ENCODE data around the gene RGS6. TPM values are rescaled to one million over a fixed set of nuclear protein-coding genes. Genes with fewer than 3 reads are reported as not detected.
A peak's percentile ranks its signal among the peaks of the same experiment; 100 is the strongest.

RGS6 gene
- total RNA-seq, 4 donors from 2014 or later, result 0.50 to 6.5 (median 4.7) TPM

DNA sequence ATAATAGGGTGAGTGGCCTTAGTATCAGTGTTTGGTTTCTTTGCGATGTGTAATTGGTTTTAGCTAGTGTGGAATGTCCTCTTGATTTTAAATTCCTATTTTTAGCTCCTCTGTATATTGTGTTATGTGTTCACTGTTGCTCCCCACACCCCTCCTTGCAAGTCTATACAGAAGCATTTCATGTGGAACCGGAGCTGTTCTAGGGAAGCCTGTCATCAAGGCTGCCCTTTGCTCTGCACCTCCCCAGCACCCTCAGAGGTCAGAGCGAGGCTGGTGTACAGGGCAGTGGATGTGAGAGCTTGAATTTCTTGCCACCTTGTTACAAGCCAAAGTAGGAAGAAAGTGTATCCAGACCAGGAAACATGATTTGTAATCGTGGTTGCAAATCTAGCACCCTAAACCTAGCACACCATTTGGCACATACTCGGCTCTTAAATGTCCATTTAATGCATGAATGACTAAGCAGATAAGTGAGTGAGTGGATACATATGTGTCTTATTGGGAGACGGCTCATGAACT is 376.8 kb downstream of the RGS6 start:
- peaks cover 0 to 12% (median 0%) of the 10 kb centered on the region in 3 donors for H3K9me3 ChIP-seq
- 27 to 29% methylated on average over 4 to 5 of the region's 6 CpGs for WGBS, 2 donors (ENCODE audit: low coverage in 1 of 2)
- no peak for ATAC-seq
- peaks cover 0 to 34% (median 4%) of the 10 kb centered on the region in 3 donors for H3K4me1 ChIP-seq
- no peaks in the 10 kb centered on the region for H3K27me3 ChIP-seq
- TF ChIP-seq POLR2AphosphoS5 (IDR thresholded peaks at IDR 0.05) (no peak), EP300 (IDR thresholded peaks at IDR 0.05) (no peak), POLR2A (IDR thresholded peaks at IDR 0.05) (no peak)
- TF ChIP-seq, protein P1, sequence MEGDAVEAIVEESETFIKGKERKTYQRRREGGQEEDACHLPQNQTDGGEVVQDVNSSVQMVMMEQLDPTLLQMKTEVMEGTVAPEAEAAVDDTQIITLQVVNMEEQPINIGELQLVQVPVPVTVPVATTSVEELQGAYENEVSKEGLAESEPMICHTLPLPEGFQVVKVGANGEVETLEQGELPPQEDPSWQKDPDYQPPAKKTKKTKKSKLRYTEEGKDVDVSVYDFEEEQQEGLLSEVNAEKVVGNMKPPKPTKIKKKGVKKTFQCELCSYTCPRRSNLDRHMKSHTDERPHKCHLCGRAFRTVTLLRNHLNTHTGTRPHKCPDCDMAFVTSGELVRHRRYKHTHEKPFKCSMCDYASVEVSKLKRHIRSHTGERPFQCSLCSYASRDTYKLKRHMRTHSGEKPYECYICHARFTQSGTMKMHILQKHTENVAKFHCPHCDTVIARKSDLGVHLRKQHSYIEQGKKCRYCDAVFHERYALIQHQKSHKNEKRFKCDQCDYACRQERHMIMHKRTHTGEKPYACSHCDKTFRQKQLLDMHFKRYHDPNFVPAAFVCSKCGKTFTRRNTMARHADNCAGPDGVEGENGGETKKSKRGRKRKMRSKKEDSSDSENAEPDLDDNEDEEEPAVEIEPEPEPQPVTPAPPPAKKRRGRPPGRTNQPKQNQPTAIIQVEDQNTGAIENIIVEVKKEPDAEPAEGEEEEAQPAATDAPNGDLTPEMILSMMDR (IDR thresholded peaks at IDR 0.05), result no peak
- no peak overlapping the region for H3K4me3 ChIP-seq
- H3K36me3 ChIP-seq, result no peaks in the 10 kb centered on the region
- H3K27ac ChIP-seq, result no peak overlapping the region

DNA sequence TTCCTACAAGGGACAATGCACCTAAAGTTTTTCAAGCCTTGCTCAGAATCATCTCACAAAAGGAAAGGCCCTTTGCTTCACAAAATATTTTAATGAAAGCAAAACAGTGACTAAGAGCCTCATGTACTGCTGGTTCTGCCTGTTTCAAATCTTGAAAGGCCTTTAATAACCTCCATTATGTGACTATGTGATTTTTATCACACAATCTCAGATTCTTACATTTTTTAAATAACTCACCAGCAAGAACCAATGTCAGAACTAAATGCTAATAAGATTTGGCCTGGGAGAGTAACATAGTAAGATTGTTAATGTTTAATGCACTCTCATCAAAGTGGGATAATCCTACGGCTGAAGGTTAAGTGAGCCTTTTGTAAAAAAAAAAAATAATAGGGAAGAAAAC is 378.9 kb downstream of the RGS6 start:
- Histone ChIP-seq H3K4me3 (no peak overlapping the region), H3K27ac (no peak overlapping the region), H3K27me3 (no peaks in the 10 kb centered on the region), H3K9me3 (peaks cover 0 to 5% (median 0%) of the 10 kb centered on the region in 3 donors), H3K4me1 (peaks cover 0 to 52% (median 4%) of the 10 kb centered on the region in 3 donors), H3K36me3 (no peaks in the 10 kb centered on the region)
- TF ChIP-seq POLR2AphosphoS5 (IDR thresholded peaks at IDR 0.05), result no peak
- TF ChIP-seq, protein P1 (IDR thresholded peaks at IDR 0.05), result no peak
- no peak for TF ChIP-seq POLR2A (IDR thresholded peaks at IDR 0.05)
- TF ChIP-seq EP300 (IDR thresholded peaks at IDR 0.05), result no peak
- no peak for ATAC-seq
- 67 to 100% methylated on average over 1 of the region's 1 CpG for WGBS, 2 donors (ENCODE audit: low coverage in 1 of 2)

DNA sequence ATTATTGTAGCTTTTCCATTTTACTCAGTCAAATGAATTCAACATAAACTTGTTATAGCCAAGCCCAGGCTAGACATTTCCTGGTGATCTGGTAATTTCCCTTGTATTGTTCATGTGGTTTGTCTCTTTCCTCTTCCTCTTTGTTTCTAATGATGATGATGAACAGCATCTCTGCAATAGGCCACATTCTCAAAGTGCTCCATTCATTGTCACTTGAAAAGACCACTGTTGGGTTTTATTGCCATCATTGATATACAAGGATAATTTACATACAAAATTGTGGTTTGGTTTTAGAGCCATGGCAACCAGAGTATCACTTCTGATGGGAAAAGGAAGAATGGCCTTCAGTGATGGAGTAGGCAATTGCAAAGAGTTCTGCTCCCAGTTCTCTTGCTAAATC is 379.3 kb downstream of the RGS6 start:
- Histone ChIP-seq H3K27ac (no peak overlapping the region), H3K4me1 (peaks cover 0 to 52% (median 4%) of the 10 kb centered on the region in 3 donors), H3K36me3 (no peaks in the 10 kb centered on the region), H3K4me3 (no peak overlapping the region), H3K27me3 (no peaks in the 10 kb centered on the region), H3K9me3 (peaks cover 0 to under 1% (median 0%) of the 10 kb centered on the region in 3 donors)
- TF ChIP-seq POLR2A (IDR thresholded peaks at IDR 0.05), result no peak
- no peak for TF ChIP-seq EP300 (IDR thresholded peaks at IDR 0.05)
- TF ChIP-seq, protein P1 (IDR thresholded peaks at IDR 0.05), result no peak
- no peak for TF ChIP-seq POLR2AphosphoS5 (IDR thresholded peaks at IDR 0.05)
- no peak for ATAC-seq

DNA sequence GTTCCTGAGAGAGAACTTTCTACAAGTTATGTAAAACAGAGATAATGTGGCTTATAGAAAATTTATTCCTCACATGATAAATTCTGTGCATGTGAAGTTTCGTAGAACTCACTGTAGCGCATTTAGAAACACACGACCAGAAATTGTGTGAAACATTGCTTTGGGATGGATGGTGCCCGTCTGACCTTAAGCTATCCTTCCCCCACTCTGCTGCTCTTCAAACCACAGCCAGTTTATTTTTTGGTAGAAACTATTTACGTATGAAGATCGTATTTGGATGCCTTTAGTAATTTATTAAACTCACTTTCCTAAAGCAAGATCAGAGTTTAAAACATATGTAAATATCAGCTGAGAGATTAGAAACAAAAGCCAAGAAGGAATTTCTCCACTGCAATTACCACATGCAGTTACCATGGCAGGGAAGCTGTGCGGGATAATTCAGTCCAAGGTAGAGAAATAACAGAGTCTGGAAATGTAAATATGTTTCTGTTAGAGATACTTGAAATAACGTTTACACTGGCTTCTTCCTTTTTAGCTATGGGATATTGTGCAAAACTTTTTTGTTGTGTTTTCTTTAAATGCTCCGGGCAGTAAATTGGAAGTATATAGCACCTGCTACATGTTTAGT is 382.7 kb downstream of the RGS6 start:
- Histone ChIP-seq H3K27me3 (no peaks in the 10 kb centered on the region), H3K27ac (peak overlapping the region in 2 of 4 donors; percentile 20 to 26), H3K4me1 (peaks cover 0 to 42% (median 0%) of the 10 kb centered on the region in 3 donors), H3K4me3 (no peak overlapping the region), H3K9me3 (no peaks in the 10 kb centered on the region), H3K36me3 (no peaks in the 10 kb centered on the region)
- no peak for ATAC-seq
- 10 to 31% methylated on average over 9 of the region's 9 CpGs for WGBS, 2 donors (ENCODE audit: low coverage in 1 of 2)
- TF ChIP-seq, protein P1 (IDR thresholded peaks at IDR 0.05), result no peak
- TF ChIP-seq POLR2AphosphoS5 (IDR thresholded peaks at IDR 0.05), result peak; percentile 13

DNA sequence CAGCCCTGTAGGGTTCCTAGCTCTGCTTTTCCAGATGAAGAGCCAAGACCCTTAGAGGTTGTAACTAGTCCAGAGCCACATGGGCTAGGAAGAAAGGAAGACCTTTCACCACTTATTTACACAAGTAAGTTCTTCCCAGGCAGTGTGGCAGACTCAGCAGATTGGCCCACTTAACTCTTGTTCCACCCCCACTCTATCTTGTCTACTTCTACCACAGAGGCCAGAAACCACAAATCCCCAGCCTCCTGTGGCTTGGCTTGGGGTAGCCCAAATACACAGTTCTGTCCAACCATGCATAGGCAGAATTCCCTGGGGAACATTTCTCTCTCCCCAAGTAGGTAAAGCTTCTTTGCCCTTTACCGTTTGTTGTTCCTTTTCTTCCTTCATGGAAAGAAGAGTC is 383.5 kb downstream of the RGS6 start:
- peak overlapping the region in 1 of 4 donors; percentile 20 for H3K27ac ChIP-seq
- TF ChIP-seq EP300 (IDR thresholded peaks at IDR 0.05) (no peak), POLR2A (IDR thresholded peaks at IDR 0.05) (no peak), POLR2AphosphoS5 (IDR thresholded peaks at IDR 0.05) (no peak)
- TF ChIP-seq, protein P1 (IDR thresholded peaks at IDR 0.05), result no peak
- H3K27me3 ChIP-seq, result no peaks in the 10 kb centered on the region
- H3K4me3 ChIP-seq, result no peak overlapping the region
- peaks cover 0 to 38% (median 0%) of the 10 kb centered on the region in 3 donors for H3K4me1 ChIP-seq
- WGBS, 2 donors (ENCODE audit: low coverage in 1 of 2), result 50 to 56% methylated on average over 1 of the region's 1 CpG
- no peaks in the 10 kb centered on the region for H3K36me3 ChIP-seq
- no peaks in the 10 kb centered on the region for H3K9me3 ChIP-seq
- ATAC-seq, result no peak
